Anterior cingulate cortex (tissue), 58 donors: ENCODE measurements around the gene NAPG.
"Not testable (repeated sequence)": the region's sequence is repeated elsewhere in the genome, so short reads cannot be mapped to it uniquely, and the experiment has no call there.

Experiments used
- DNase-seq, 58 donors: peaks; one replicate each; lab custom pipeline; 2025; lab: John Stamatoyannopoulos, UW

Gene NAPG

DNA sequence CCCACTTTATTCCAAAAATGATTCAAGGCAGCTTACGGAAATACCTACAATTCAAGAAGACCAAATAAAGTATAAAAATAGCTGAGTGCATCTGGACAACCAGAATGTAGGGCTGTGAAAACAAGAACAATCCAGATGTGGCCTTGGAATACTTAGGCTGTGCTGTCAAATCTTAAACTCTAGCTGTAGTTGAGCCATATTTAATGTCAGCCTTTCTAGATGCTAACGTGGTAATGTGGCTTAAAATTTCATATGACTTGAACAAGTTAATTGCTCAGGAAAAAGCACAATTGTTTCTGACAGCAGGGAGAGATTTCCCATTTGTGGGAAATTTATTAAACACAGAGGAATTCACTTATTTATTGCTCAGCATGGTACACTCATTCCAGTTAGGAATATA is 14.6 kb upstream of the NAPG start:
- no peak for DNase-seq

- DNase-seq = peak in 14 of 58 donors; percentile 12 to 62 (median 34)
Measured at GRCh38 chr18:10514082-10514481, 11.7 kb upstream of the NAPG start.

DNA sequence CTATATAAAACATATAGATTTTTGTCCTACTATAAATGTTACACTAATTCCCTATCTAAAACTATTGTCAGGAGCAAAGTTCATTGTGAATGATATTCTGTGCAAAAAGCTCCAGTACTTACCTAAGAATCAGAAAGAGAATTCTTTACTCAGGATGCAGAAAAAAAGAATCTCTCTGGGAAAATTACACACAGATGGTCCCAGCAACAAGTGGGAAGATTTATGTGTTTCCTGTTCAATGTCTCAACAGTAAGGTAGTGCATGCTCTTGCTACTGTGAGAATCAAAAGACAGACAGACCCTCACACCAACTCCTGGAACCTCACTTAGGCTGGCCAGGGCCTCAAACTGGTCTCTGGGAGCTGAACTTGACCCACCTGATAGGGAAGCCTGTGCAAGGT is 11.2 kb upstream of the NAPG start:
- DNase-seq = no peak

DNA sequence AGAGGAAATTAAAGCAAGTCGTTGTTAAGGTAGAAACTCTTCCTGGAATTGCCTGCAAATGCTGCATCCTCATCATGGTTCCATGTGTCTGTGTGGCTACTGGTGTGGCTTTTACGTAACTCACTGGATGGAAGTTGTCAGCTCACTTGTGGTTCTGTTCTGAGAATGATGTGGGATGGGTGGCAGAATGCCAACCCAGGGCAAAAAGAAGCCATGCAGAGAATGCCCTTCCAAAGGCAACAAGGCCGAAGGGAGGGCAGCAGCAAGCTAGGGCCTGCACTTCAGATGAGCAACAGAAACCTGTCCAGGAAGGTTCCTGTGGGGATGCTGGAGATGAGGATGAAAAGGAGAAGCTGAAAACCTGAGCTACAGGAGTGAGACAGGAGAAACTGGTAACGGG is 10.4 kb upstream of the NAPG start:
- DNase-seq = peak in 1 of 58 donors; percentile 26

GRCh38 chr18:10516078-10516477 is 9.7 kb upstream of the NAPG start:
- DNase-seq = no peak

DNA sequence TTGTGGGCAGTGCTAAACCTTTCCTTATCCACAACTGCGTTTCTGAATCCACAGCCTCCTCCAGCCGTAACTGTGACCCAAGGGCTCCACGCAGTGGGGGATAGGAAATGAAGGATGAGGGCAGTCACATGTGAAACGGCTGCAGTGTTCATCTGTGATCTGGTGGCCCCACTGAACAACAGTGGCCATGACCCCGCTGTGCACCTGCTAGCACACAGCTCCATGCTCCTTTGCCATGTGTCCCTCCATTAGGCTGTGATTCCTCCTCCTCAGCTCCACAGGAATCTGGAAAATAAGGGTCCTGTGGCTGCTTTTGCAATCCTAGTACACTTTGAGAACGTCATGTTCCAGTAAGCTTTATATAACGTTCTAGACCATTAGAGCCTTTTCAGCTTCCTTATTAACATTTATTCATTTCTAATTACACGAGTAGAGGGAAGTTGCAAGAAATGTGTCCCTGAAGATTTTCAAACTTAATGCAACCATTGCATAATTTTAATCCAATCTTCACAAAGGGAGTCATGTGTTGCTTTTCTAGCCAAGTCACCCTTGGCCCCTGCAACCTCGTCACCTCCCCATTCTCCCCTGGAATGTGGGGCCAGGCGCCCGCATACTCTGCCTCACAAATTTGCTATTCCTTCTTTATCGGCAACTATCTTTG is 7.1 kb upstream of the NAPG start:
- DNase-seq = peak in 51 of 58 donors; percentile 24 to 86 (median 61)

- no peak for DNase-seq
Measured at GRCh38 chr18:10519366-10519765, 6.5 kb upstream of the NAPG start.

- DNase-seq = peak in 53 of 58 donors; percentile 22 to 88 (median 65)
Measured at GRCh38 chr18:10519999-10520935, 5.6 kb upstream of the NAPG start.

DNA sequence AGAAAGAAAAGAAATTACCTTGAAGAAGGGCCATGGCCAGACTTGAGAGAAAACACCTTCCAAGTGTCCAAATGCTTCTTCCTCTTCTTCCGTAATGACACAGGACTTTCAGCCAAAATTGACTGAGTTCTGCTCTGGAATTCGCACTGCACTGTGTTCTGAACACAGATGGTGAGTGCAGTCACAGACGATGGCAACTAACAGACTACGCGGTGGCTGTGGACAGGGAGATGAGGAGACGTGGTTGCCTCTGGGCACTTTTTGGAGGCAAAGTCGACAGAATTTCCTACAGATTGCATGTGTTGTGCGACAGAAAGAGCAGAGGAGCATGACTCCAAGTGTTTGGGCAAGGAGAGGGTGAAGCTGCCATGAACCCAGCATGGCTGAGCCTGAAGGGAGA is 4.3 kb upstream of the NAPG start:
- DNase-seq = peak in 2 of 58 donors; percentile 6 to 38

DNA sequence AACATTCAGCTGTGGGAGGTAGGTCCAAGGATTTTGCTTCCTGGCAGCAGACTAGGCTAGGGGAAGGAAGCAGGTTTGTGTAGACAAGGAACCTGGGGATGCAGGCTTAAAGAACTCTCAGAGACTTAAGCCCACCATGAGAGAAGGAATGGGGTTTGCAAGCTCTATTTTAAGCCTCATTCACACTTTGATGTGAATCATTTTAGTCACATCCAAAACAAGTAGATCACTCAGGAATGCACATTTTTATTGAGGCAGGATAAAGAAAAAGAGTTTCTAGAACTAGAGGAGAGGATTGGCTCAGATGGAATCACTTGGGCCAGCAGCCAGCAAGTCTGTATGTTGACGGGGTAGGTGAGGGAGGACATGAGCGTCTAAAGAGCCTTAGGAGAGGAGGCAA is 3.3 kb upstream of the NAPG start:
- DNase-seq = no peak

- no peak for DNase-seq
Measured at GRCh38 chr18:10523544-10523943, 2.3 kb upstream of the NAPG start.

- DNase-seq = peak in 1 of 58 donors; percentile 26
Measured at GRCh38 chr18:10524507-10525370, 1.1 kb upstream of the NAPG start.

DNA sequence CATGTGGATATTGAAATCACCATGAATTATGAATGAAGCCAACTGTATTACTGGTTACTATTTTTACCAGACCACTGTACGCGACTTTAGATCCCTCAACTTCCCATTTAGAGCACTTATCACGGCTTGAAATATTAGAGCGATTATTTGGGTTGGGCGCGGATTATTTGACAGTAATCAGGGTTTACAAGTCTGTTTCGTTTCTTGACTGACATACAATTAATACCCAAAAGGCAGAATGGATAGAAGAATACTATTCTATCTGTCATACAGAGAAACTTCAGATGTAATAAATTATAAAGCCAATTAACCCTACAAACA is 496 bp upstream of the NAPG start:
- no peak for DNase-seq

GRCh38 chr18:10526561-10526949 is 728 bp downstream of the NAPG start:
- DNase-seq = no peak

GRCh38 chr18:10528439-10528838 is 2.6 kb downstream of the NAPG start:
- no peak for DNase-seq

GRCh38 chr18:10530002-10530401 is 4.2 kb downstream of the NAPG start:
- DNase-seq = no peak

- DNase-seq = no peak
Measured at GRCh38 chr18:10530852-10531251, 5.0 kb downstream of the NAPG start.

- DNase-seq = no peak
Measured at GRCh38 chr18:10533111-10533510, 7.3 kb downstream of the NAPG start.

GRCh38 chr18:10536280-10536679 is 10.5 kb downstream of the NAPG start:
- DNase-seq = no peak

GRCh38 chr18:10537765-10538164 is 11.9 kb downstream of the NAPG start:
- DNase-seq = no peak

GRCh38 chr18:10539124-10539523 is 13.3 kb downstream of the NAPG start:
- DNase-seq = not testable (repeated sequence)
